Neural progenitor cell (in vitro differentiated cells): ENCODE measurements around the gene CLNK. TPM values are rescaled to one million over a fixed set of nuclear protein-coding genes. Genes with fewer than 3 reads are reported as not detected.

Experiments used
- DNase-seq: peaks from one replicate; pipeline ENCODE4 v3.0.0-alpha.2; 2016; ENCODE audit warnings: low spot score
- H2AFZ ChIP-seq: fragments of 200-600 bp; sonication (generic); replicated peaks from 2 replicates; pipeline ENCODE4 v1.6.1; 2016; ENCODE audit warnings: antibody characterized with exemption
- H3F3A ChIP-seq: fragments of 200-600 bp; sonication (generic); 2 replicates; pipeline ENCODE4 v1.6.1; 2016; ENCODE audit warnings: antibody characterized with exemption, low read depth
- H3K27ac ChIP-seq: fragments of 200-600 bp; sonication (generic); 2 replicates; pipeline ENCODE4 v1.5.1; 2016; ENCODE audit warnings: mild to moderate bottlenecking
- H3K27me3 ChIP-seq: fragments of 200-600 bp; sonication (generic); 2 replicates; pipeline ENCODE4 v1.6.1; 2016; ENCODE audit warnings: mild to moderate bottlenecking, moderate library complexity
- H3K36me3 ChIP-seq: fragments of 200-600 bp; sonication (generic); 2 replicates; pipeline ENCODE4 v1.5.1; 2016
- H3K4me1 ChIP-seq: fragments of 200-600 bp; sonication (generic); 2 replicates; pipeline ENCODE4 v1.6.1; 2016; ENCODE audit warnings: mixed run types
- H3K4me2 ChIP-seq: fragments of 200-600 bp; sonication (generic); 2 replicates; pipeline ENCODE4 v1.6.1; 2016
- H3K4me3 ChIP-seq: fragments of 200-600 bp; sonication (generic); 2 replicates; pipeline ENCODE4 v1.5.1; 2016
- H3K79me2 ChIP-seq: fragments of 200-600 bp; sonication (generic); 2 replicates; pipeline ENCODE4 v1.6.1; 2016; ENCODE audit warnings: low read depth
- H3K9ac ChIP-seq: fragments of 200-600 bp; sonication (generic); 2 replicates; pipeline ENCODE4 v1.6.1; 2016
- H3K9me3 ChIP-seq: fragments of 200-600 bp; sonication (generic); 2 replicates; pipeline ENCODE4 v1.5.1; 2016; ENCODE audit warnings: low read depth
- H4K20me1 ChIP-seq: fragments of 200-600 bp; sonication (generic); 2 replicates; pipeline ENCODE4 v1.6.1; 2016; ENCODE audit warnings: low read depth
- H3K27ac Mint-ChIP-seq: 3 replicates; pipeline ENCODE4 v1.8.0; 2021; ENCODE audit warnings: mixed read lengths
- H3K27me3 Mint-ChIP-seq: 2 replicates; pipeline ENCODE4 v1.8.0; 2022; ENCODE audit warnings: low read depth, mild to moderate bottlenecking, inconsistent platforms, moderate library complexity, mixed read lengths; ENCODE audit not compliant: insufficient read depth
- H3K36me3 Mint-ChIP-seq: 3 replicates; pipeline ENCODE4 v1.8.0; 2021; ENCODE audit warnings: mixed read lengths
- H3K4me1 Mint-ChIP-seq: 3 replicates; pipeline ENCODE4 v1.8.0; 2021; ENCODE audit warnings: mixed read lengths
- H3K4me3 Mint-ChIP-seq: 3 replicates; pipeline ENCODE4 v1.8.0; 2021; ENCODE audit warnings: mild to moderate bottlenecking, moderate library complexity, mixed read lengths
- H3K9me3 Mint-ChIP-seq: 3 replicates; pipeline ENCODE4 v1.8.0; 2020; ENCODE audit warnings: mixed read lengths
- CTCF ChIP-seq: fragments of 200-600 bp; sonication (generic); IDR thresholded peaks from 2 replicates; pipeline ENCODE4 v1.5.1; 2017; ENCODE audit warnings: antibody characterized with exemption, mild to moderate bottlenecking
- EZH2 ChIP-seq: fragments of 200-600 bp; sonication (generic); IDR thresholded peaks from 2 replicates; pipeline ENCODE4 v1.6.1; 2017; ENCODE audit warnings: antibody characterized with exemption, mild to moderate bottlenecking, moderate library complexity
- EZH2phosphoT487 ChIP-seq: fragments of 200-600 bp; sonication (generic); IDR thresholded peaks from 2 replicates; pipeline ENCODE4 v1.6.1; 2017; ENCODE audit warnings: antibody characterized with exemption
- total RNA-seq: library from RNA; depleted of rRNA; stranded (reverse); fragments of >200 nt; gene quantifications from 2 replicates; pipeline ENCODE4 v1.2.3, GENCODE V29; 2015; ENCODE audit warnings: low replicate concordance

CLNK gene
- not detected in 2 replicates for total RNA-seq

GRCh38 chr4:10684631-10685030, at the start of gene CLNK:
CLNK (minus strand) TSS chr4:10684768; CDS start chr4:10667869, 16,899 bp downstream.
- Mint-ChIP-seq H3K27me3 (no peaks in the 10 kb centered on the region), H3K9me3 (no peaks in the 10 kb centered on the region), H3K4me3 (no peak within 1 kb of the TSS), H3K36me3 (no peaks in the 10 kb centered on the region), H3K27ac (no peak within 1 kb of the TSS), H3K4me1 (peaks cover 6% of the 10 kb centered on the region)
- DNase-seq: no peak
- Histone ChIP-seq H3F3A (no peaks in the 10 kb centered on the region), H3K27ac (no peak within 1 kb of the TSS), H2AFZ (no peak within 1 kb of the TSS), H4K20me1 (no peaks in the 10 kb centered on the region), H3K4me1 (peaks cover 5% of the 10 kb centered on the region), H3K36me3 (no peaks in the 10 kb centered on the region), H3K27me3 (no peaks in the 10 kb centered on the region), H3K9ac (no peak within 1 kb of the TSS), H3K4me2 (no peak within 1 kb of the TSS), H3K9me3 (no peaks in the 10 kb centered on the region), H3K79me2 (no peaks in the 10 kb centered on the region), H3K4me3 (no peak within 1 kb of the TSS)
- no peak for TF ChIP-seq EZH2phosphoT487
- no peak for TF ChIP-seq CTCF
- no peak for TF ChIP-seq EZH2

GRCh38 chr4:10733481-10734062, 49.0 kb upstream of the CLNK start:
- Mint-ChIP-seq H3K4me3 (no peak overlapping the region), H3K27me3 (peaks cover 2% of the 10 kb centered on the region), H3K9me3 (no peaks in the 10 kb centered on the region)

GRCh38 chr4:10732914-10733415, 48.4 kb upstream of the CLNK start:
- Mint-ChIP-seq H3K36me3 (no peaks in the 10 kb centered on the region), H3K27me3 (peaks cover 2% of the 10 kb centered on the region), H3K4me3 (no peak overlapping the region), H3K27ac (no peak overlapping the region), H3K4me1 (peaks cover 12% of the 10 kb centered on the region), H3K9me3 (no peaks in the 10 kb centered on the region)
- TF ChIP-seq EZH2 (no peak), CTCF (no peak), EZH2phosphoT487 (no peak)
- no peak overlapping the region for H2AFZ ChIP-seq
- no peaks in the 10 kb centered on the region for H3K4me1 ChIP-seq
- no peaks in the 10 kb centered on the region for H3K36me3 ChIP-seq
- no peaks in the 10 kb centered on the region for H3K79me2 ChIP-seq
- H3K9me3 ChIP-seq: no peaks in the 10 kb centered on the region
- H4K20me1 ChIP-seq: no peaks in the 10 kb centered on the region
- no peaks in the 10 kb centered on the region for H3K27me3 ChIP-seq
- no peaks in the 10 kb centered on the region for H3F3A ChIP-seq
- H3K4me3 ChIP-seq: no peak overlapping the region
- no peak overlapping the region for H3K27ac ChIP-seq
- no peak for DNase-seq
- no peak overlapping the region for H3K9ac ChIP-seq
- no peak overlapping the region for H3K4me2 ChIP-seq

More at GRCh38 chr4:10733481-10734062, 49.0 kb upstream of the CLNK start:
- Histone ChIP-seq H3F3A (no peaks in the 10 kb centered on the region), H3K27me3 (no peaks in the 10 kb centered on the region), H3K9ac (no peak overlapping the region), H3K4me1 (no peaks in the 10 kb centered on the region), H3K4me3 (no peak overlapping the region), H3K4me2 (no peak overlapping the region), H4K20me1 (no peaks in the 10 kb centered on the region), H3K79me2 (no peaks in the 10 kb centered on the region), H2AFZ (no peak overlapping the region), H3K36me3 (no peaks in the 10 kb centered on the region), H3K9me3 (no peaks in the 10 kb centered on the region), H3K27ac (no peak overlapping the region)
- H3K36me3 Mint-ChIP-seq: no peaks in the 10 kb centered on the region
- TF ChIP-seq EZH2: no peak
- TF ChIP-seq EZH2phosphoT487: no peak
- no peak for TF ChIP-seq CTCF
- peaks cover 12% of the 10 kb centered on the region for H3K4me1 Mint-ChIP-seq
- no peak overlapping the region for H3K27ac Mint-ChIP-seq
- no peak for DNase-seq
